Neural cell (in vitro differentiated cells): Measurements from ENCODE around the gene IGFBP2. TPM values are rescaled to one million over a fixed set of nuclear protein-coding genes. Genes with fewer than 3 reads are reported as not detected.

Source experiments
- H2AFZ ChIP-seq: fragments of 200-600, 300-800 bp; sonication (generic), shearing (Covaris generic); 2 replicates; pipeline ENCODE4 v1.6.0; 2014; ENCODE audit warnings: low read depth, mild to moderate bottlenecking, antibody characterized with exemption, low read length, moderate library complexity
- H3F3A ChIP-seq: fragments of 200-600 bp; shearing (Covaris generic); 2 replicates; pipeline ENCODE4 v1.6.1; 2016; ENCODE audit warnings: mild to moderate bottlenecking, moderate library complexity, mixed read lengths, antibody characterized with exemption, low read length; ENCODE audit not compliant: insufficient read depth, poor library complexity, severe bottlenecking
- H3K27ac ChIP-seq: fragments of 200-600, 300-800 bp; sonication (generic), shearing (Covaris generic); 2 replicates; pipeline ENCODE4 v1.5.1; 2014; ENCODE audit warnings: mild to moderate bottlenecking, low read length, moderate library complexity
- H3K27me3 ChIP-seq: fragments of 300-800, 200-600 bp; sonication (generic), shearing (Covaris generic); 2 replicates; pipeline ENCODE4 v1.6.0; 2014; ENCODE audit warnings: mild to moderate bottlenecking, low read depth, low read length, moderate library complexity; ENCODE audit not compliant: insufficient read depth
- H3K36me3 ChIP-seq: fragments of 300-800, 200-600 bp; sonication (generic), shearing (Covaris generic); 2 replicates; pipeline ENCODE4 v1.5.1; 2014; ENCODE audit warnings: mild to moderate bottlenecking, antibody characterized with exemption, low read length, moderate library complexity; ENCODE audit not compliant: insufficient read depth
- H3K4me2 ChIP-seq: fragments of 300-800, 200-600 bp; sonication (generic), shearing (Covaris generic); 2 replicates; pipeline ENCODE4 v1.6.0; 2014; ENCODE audit warnings: mild to moderate bottlenecking, low read length
- H3K4me3 ChIP-seq: fragments of 300-800, 200-600 bp; sonication (generic), shearing (Covaris generic); 2 replicates; pipeline ENCODE4 v1.5.1; 2014; ENCODE audit warnings: mild to moderate bottlenecking, low read length, moderate library complexity
- H3K79me2 ChIP-seq: fragments of 200-600 bp; shearing (Covaris generic); replicated peaks from 2 replicates; pipeline ENCODE4 v1.6.0; 2014; ENCODE audit warnings: mild to moderate bottlenecking, low read length, moderate library complexity; ENCODE audit not compliant: insufficient read depth
- H3K9ac ChIP-seq: fragments of 300-800, 200-600 bp; sonication (generic), shearing (Covaris generic); 2 replicates; pipeline ENCODE4 v1.6.1; 2016; ENCODE audit warnings: mild to moderate bottlenecking, low read length, mixed read lengths
- H3K9me2 ChIP-seq: fragments of 200-600 bp; shearing (Covaris generic); 2 replicates; pipeline ENCODE4 v1.6.1; 2016; ENCODE audit warnings: mild to moderate bottlenecking, low read length, mixed read lengths; ENCODE audit not compliant: insufficient read depth
- H3K9me3 ChIP-seq: fragments of 200-600, 300-800 bp; sonication (generic), shearing (Covaris generic); 2 replicates; pipeline ENCODE4 v1.6.1; 2016; ENCODE audit warnings: mild to moderate bottlenecking, mixed run types, low read length, moderate library complexity, mixed read lengths
- H4K20me1 ChIP-seq: fragments of 200-600 bp; shearing (Covaris generic); 2 replicates; pipeline ENCODE4 v1.6.1; 2016; ENCODE audit warnings: mild to moderate bottlenecking, mixed run types; ENCODE audit not compliant: insufficient read depth
- EP300 ChIP-seq: fragments of 450-650 bp; conservative IDR thresholded peaks from 2 replicates; pipeline ENCODE4 v1.6.1; 2014; ENCODE audit warnings: antibody characterized with exemption, mild to moderate bottlenecking, moderate library complexity; ENCODE audit not compliant: poor library complexity, severe bottlenecking
- EZH2 ChIP-seq: fragments of 200-600, 300-800 bp; shearing (Covaris generic), sonication (generic); IDR thresholded peaks from 2 replicates; pipeline ENCODE4 v1.6.1; 2014; ENCODE audit warnings: antibody characterized with exemption, low read length, borderline replicate concordance, mild to moderate bottlenecking; ENCODE audit not compliant: insufficient read depth, poor library complexity, severe bottlenecking
- MXI1 ChIP-seq: fragments of 450-650 bp; conservative IDR thresholded peaks from 2 replicates; pipeline ENCODE4 v1.6.1; 2014; ENCODE audit warnings: antibody characterized with exemption, mild to moderate bottlenecking; ENCODE audit not compliant: poor library complexity, severe bottlenecking
- POLR2AphosphoS5 ChIP-seq: IDR thresholded peaks from 2 replicates; pipeline ENCODE4 v1.6.1; 2012
- RAD21 ChIP-seq: fragments of 450-650 bp; conservative IDR thresholded peaks from 2 replicates; pipeline ENCODE4 v1.6.1; 2014; ENCODE audit warnings: antibody characterized with exemption, mild to moderate bottlenecking, moderate library complexity
- SMC3 ChIP-seq: fragments of 450-650 bp; conservative IDR thresholded peaks from 2 replicates; pipeline ENCODE4 v1.6.1; 2014; ENCODE audit warnings: antibody characterized with exemption, mild to moderate bottlenecking, moderate library complexity; ENCODE audit not compliant: poor library complexity
- TAF1 ChIP-seq: IDR thresholded peaks from 2 replicates; pipeline ENCODE4 v1.6.1; 2012; ENCODE audit warnings: low read depth
- polyA plus RNA-seq: library from polyadenylated mRNA; depleted of rRNA; stranded (reverse); fragments of >200 nt; gene quantifications from 2 replicates; pipeline ENCODE4 v1.2.3, GENCODE V29; 2014
- TF ChIP-seq, protein P1 (sequence below): IDR thresholded peaks from 2 replicates; pipeline ENCODE4 v1.6.1; 2012; ENCODE audit warnings: borderline replicate concordance
- TF ChIP-seq, protein P2 (sequence below): fragments of 450-650 bp; IDR thresholded peaks from 2 replicates; pipeline ENCODE4 v1.5.1; 2014; ENCODE audit warnings: antibody characterized with exemption, mild to moderate bottlenecking, moderate library complexity; ENCODE audit not compliant: poor library complexity, severe bottlenecking

Gene IGFBP2
- polyA plus RNA-seq, 1 donor from 2014 or later, result 150 TPM

DNA sequence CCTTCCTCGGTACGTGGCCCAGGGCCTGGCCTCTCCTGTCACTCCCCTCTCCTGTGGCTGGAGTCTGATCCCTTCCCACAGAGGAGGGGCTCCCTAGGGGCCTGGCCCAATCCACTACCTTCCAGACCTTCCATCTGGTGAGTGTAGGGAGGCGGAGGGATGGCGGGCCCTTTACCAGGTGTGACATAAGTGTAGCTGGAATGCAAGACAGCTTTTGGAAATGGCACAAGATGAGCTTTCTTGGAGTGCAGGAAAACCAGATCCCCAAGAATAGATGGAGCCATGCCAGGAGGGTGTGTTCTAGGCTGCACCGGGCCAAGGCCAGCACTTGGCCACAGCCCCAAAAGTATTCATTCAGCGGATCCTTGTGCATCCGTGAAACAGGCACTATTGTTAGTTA is 32.0 kb downstream of the IGFBP2 start:
- no peaks in the 10 kb centered on the region for H3F3A ChIP-seq
- no peaks in the 10 kb centered on the region for H3K9me3 ChIP-seq
- no peaks in the 10 kb centered on the region for H4K20me1 ChIP-seq
- no peak overlapping the region for H3K4me3 ChIP-seq
- H3K9ac ChIP-seq, result no peak overlapping the region
- H3K9me2 ChIP-seq, result no peaks in the 10 kb centered on the region
- TF ChIP-seq SMC3, result no peak
- no peaks in the 10 kb centered on the region for H3K27me3 ChIP-seq
- no peak overlapping the region for H3K27ac ChIP-seq
- H3K4me2 ChIP-seq, result no peak overlapping the region
- H2AFZ ChIP-seq, result no peak overlapping the region
- no peaks in the 10 kb centered on the region for H3K79me2 ChIP-seq
- H3K36me3 ChIP-seq, result no peaks in the 10 kb centered on the region

DNA sequence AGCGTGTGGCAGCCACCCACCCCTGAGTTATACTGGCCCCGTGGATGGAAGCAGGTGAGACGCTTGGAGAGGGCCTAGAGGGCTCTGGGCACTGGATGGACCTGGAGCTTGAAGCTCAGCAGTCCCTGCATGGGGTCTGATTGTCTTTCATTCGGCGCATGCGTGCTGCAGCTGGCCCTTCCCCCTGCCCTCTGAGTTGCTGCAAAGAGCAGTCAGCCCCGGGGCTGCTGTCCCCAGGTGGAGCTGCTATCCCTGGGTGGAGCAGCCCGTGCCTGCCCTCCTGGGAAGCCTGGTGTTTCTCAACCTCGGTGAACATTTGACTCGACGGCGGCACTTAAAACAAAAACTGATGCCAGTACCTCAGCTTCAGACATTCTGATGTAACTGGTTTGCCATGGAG is 32.5 kb downstream of the IGFBP2 start:
- Histone ChIP-seq H4K20me1 (no peaks in the 10 kb centered on the region), H3K27ac (no peak overlapping the region), H3K9ac (no peak overlapping the region), H2AFZ (peak overlapping the region; percentile 12), H3K9me2 (no peaks in the 10 kb centered on the region), H3K9me3 (no peaks in the 10 kb centered on the region), H3F3A (no peaks in the 10 kb centered on the region), H3K36me3 (no peaks in the 10 kb centered on the region), H3K79me2 (no peaks in the 10 kb centered on the region), H3K4me2 (no peak overlapping the region), H3K4me3 (no peak overlapping the region), H3K27me3 (no peaks in the 10 kb centered on the region)
- TF ChIP-seq EZH2, result no peak
- TF ChIP-seq SMC3, result no peak
- TF ChIP-seq RAD21, result no peak
- no peak for TF ChIP-seq POLR2AphosphoS5
- TF ChIP-seq EP300, result no peak
- TF ChIP-seq, protein P1, sequence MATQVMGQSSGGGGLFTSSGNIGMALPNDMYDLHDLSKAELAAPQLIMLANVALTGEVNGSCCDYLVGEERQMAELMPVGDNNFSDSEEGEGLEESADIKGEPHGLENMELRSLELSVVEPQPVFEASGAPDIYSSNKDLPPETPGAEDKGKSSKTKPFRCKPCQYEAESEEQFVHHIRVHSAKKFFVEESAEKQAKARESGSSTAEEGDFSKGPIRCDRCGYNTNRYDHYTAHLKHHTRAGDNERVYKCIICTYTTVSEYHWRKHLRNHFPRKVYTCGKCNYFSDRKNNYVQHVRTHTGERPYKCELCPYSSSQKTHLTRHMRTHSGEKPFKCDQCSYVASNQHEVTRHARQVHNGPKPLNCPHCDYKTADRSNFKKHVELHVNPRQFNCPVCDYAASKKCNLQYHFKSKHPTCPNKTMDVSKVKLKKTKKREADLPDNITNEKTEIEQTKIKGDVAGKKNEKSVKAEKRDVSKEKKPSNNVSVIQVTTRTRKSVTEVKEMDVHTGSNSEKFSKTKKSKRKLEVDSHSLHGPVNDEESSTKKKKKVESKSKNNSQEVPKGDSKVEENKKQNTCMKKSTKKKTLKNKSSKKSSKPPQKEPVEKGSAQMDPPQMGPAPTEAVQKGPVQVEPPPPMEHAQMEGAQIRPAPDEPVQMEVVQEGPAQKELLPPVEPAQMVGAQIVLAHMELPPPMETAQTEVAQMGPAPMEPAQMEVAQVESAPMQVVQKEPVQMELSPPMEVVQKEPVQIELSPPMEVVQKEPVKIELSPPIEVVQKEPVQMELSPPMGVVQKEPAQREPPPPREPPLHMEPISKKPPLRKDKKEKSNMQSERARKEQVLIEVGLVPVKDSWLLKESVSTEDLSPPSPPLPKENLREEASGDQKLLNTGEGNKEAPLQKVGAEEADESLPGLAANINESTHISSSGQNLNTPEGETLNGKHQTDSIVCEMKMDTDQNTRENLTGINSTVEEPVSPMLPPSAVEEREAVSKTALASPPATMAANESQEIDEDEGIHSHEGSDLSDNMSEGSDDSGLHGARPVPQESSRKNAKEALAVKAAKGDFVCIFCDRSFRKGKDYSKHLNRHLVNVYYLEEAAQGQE, result no peak
- TF ChIP-seq TAF1, result no peak
- no peak for TF ChIP-seq MXI1
- TF ChIP-seq, protein P2, sequence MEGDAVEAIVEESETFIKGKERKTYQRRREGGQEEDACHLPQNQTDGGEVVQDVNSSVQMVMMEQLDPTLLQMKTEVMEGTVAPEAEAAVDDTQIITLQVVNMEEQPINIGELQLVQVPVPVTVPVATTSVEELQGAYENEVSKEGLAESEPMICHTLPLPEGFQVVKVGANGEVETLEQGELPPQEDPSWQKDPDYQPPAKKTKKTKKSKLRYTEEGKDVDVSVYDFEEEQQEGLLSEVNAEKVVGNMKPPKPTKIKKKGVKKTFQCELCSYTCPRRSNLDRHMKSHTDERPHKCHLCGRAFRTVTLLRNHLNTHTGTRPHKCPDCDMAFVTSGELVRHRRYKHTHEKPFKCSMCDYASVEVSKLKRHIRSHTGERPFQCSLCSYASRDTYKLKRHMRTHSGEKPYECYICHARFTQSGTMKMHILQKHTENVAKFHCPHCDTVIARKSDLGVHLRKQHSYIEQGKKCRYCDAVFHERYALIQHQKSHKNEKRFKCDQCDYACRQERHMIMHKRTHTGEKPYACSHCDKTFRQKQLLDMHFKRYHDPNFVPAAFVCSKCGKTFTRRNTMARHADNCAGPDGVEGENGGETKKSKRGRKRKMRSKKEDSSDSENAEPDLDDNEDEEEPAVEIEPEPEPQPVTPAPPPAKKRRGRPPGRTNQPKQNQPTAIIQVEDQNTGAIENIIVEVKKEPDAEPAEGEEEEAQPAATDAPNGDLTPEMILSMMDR, result no peak
